GM19023 (cell line): Measurements from ENCODE around the gene DLG2.
"Not testable (repeated sequence)": the region's sequence is repeated elsewhere in the genome, so short reads cannot be mapped to it uniquely, and the experiment has no call there.

ENCODE experiments used
- ATAC-seq: cut with Tn5 transposase; IDR thresholded peaks from one replicate; pipeline ENCODE4 v1.9.1; 2021; ENCODE audit warnings: mild to moderate bottlenecking, moderate library complexity; ENCODE audit not compliant: unreplicated experiment

Gene DLG2

DNA sequence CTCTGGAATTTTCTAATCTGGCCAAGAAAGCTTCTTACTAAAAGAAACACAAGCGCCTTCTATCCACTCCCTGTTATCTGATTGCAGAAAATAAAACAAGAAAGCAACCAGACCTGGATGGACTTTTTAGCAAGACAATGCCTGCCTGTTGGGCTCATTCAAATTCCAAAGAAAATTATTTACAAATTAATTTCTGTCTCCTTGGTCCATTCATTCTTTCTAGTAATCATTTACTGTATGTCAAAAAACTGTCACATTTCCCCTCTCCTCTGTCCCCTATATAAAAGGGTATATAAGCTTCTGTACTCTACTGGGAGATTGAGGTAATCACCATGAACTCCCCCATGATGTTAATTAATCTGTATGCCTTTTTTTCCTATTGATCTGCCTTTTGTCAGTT is 279.9 kb downstream of the DLG2 start:
- no peak for ATAC-seq

DNA sequence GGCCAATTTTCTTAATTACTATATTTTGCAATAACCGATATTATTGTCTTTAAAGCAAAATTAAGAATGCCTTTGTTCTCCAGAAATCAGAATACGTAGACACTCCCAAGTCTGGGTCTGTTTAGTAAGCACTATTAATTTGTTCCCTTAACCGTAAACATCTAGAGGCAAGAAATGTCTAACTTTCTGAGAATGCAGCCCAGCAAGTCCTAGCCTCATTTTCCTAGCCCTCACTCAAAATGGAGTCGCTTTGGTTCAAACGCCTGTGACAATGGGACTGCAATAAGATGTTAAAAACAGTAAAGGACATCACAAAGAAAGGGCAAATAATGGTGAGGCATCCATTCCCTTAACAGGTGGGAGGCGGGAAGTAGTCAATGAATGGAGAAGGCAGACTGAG is 280.7 kb downstream of the DLG2 start:
- ATAC-seq = no peak

DNA sequence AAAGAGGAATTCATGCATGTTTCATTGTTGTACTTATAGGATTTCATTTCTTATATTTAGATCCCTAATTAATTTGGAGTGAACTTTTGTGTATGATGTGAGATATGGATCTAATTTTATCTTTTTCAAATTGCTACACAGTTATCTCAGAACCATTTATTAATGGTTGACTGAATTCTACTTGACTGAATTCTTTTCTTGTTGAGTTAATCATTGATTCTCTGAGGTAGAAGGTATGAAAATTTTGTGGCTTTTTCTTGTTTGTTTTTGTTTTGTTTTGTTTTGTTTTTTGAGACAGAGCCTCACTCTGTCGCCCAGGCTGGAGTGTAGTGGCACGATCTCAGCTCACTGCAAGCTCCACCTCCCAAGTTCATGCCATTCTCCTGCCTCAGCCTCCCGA is 286.3 kb downstream of the DLG2 start:
- not testable (repeated sequence) for ATAC-seq

DNA sequence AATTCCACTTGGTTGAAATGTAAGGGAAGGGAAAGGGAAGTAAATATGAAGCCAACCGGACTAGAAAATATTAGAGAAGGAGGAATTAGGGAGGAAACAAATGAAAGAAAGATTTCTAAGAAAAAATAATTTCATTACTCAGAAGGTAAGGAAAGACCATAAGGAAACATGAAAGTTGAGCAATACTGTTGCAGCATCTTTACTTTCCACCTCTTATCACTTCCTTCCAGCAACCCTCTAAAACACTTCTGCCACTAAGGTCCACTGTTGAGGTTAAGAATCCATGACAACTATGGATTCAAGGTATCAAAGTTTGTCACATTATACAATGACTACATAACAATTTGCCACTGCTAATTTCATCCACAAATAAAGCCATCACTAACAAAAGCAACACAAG is 308.6 kb downstream of the DLG2 start:
- ATAC-seq = no peak

DNA sequence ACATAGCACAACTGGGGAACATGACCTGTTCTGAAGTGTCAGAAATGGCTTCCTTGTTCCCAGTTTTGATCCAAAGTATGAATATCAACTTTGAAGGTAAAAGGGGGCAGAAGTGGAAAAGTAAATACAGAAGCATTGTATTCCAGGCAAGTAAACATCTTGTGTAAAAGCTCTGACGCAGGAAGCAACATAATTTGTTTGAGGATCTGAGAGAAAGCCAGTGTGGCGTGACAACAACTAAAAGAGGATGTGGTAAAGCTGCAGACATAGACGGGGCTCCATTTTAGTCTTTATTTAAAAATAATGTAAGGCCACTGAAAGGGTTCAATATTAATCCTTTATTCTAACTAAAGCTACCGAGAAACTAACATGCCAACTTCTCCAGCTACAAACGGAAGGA is 310.2 kb downstream of the DLG2 start:
- ATAC-seq = peak; percentile 95

DNA sequence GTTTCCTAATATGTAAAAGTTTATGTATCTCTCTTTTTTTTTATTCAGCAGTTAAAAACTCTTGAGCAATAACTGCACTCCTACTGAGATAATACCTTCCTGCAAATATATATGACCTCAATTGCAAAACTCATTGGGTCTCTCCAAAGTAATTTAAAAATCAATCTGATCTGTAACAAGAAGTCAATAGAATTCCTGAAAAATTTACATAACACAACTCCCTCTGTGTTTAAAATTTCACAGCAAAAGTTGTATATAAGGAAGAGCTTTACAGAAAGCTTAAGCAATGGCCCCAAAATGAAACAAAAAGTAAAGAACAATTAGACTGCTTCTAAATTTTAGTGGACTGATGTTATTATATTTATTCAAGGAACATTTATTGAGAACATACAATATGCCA is 313.4 kb downstream of the DLG2 start:
- ATAC-seq = no peak

DNA sequence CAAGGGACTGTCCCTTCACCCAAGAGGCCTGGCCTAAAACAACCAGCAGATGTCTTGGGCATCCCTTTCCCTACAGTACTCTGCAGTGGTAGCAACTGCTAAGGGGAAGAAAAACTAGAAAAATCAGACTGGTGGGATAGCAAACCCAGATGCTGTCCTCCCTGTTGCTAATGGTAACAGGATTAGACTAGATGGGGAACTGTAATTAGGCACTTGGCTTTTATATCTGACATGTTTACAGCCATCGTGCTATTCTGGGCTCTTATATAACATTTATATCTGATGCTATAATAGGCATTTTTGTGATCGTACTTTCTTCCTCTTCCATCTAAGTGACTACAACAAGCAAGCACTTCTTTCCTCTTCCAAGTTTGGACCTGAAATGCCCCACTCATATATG is 316.7 kb downstream of the DLG2 start:
- ATAC-seq = no peak

DNA sequence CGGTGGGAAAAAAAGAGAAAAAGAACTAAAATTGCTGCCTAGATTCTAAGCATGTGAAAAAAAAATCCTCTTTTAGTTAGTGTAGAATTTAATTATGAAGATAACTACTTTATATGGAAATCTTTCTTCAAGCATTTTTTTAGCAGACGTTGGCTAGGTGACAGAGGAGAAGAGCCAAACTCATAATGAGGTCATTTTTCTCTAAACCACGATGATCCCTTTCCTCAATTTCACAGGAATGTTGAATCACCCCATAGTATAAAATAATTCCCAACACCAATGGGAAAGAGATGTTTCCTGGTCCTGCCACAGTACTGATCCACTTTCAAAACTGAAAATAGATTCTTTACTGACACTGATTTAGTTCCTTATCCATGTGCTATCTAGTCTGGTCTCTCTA is 319.8 kb downstream of the DLG2 start:
- no peak for ATAC-seq

DNA sequence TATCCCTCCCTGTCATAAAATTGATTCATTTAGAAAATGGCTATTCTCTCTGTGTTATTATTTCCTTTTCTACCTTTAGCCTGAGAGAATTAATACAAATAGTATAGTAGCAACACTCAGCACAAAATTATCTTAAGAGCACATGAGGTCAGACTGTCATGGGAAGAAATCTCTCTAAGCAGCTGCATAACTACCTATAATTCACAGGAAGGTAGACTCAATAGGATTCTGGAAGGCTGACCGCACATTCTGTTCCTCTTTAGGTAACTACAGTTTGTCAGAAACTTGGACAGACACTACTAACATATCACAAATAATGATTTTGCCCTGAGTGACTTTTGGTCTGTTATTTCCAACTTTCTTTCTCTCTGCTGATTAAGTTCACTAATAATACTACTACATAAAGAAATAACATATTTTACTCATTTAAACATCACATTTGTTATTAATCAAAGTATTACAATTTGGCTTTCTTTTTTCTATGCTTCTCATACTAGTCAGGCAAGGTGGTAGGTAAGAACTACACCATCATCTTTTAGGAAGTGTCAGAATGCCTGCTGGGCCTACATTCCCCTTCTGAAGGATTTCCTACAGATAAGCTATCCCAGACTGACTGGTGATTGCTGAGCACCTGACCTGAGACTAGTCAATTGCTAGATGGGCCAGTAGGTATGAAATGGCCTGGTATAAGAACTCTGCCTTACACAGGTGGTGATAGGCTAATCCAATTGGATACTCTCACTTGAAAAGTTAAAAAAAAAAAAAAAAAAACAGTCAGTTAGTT is 325.1 kb downstream of the DLG2 start:
- no peak for ATAC-seq

DNA sequence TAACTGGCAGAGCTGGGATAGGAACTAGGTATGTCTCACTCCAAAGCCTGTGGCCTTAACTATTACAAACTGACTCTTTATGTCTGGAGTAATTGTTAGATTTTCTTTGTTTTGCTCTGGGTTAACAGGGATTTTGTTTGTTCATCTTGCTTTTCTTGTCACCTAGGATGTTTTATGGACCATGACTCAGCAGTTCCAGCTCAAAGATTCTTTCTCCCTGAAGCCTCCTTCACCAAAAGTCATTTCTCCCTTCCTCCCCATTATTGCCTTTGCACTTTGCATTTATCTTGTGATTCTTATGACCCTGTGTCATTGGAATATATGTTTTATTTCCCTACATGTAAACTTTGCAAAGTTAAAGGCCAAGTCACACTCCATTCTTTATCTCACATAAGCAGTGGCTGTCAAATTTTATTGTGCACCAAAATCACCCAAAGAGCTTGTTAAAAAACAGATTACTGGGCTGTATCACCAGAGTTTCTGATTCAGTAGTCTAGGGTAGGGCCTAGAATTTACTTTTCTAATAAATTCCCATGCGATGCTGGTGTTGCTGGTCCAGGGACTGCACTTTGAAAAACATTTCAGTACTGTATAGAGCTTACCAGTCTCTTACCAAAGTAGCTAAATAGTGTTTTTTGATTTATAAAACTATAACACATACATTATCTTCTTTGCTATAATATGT is 327.7 kb downstream of the DLG2 start:
- ATAC-seq = no peak

DNA sequence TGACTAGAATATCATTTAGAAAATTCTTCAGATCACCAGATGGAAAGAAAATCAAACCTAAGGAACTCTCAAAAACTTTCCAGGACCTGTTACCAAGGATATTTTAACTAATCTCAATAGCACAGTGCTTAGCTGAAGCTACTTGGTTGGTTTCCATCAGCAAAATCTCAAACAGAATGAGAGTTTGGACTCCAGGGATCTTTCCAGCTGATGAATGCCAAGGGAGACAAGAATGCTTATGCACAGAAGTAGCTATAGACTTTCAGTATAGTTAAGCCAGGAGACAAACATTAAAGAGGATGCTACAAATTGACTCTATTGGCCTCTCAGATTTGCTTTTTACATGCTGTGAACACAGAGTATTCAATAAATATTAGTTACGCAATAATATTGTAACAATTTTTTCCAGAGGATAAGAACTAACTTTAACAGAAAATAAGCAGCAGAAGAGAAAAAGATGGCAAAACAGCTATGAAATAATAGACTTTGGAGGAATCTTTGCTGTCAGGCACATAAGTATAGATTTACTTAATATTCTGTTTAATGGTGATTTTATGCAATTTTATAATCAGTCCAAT is 331.4 kb downstream of the DLG2 start:
- no peak for ATAC-seq

DNA sequence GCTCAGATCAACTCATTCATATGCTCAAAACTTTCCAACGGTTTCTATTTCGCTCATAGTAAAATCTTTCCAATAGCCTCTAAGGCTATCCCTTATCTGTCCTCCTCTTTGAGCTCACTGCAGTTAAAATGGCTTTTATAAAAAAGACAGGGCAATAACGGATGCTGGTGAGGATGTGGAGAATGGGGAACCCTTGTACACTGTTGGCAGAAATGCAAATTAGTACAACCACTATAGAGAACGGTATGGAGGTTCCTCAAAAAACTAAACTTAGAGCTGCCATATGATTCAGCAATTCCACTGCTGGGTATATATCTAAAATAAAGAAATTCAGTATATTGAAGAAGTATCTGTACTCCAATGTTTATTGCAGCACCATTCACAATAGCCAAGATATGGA is 345.6 kb downstream of the DLG2 start:
- no peak for ATAC-seq

DNA sequence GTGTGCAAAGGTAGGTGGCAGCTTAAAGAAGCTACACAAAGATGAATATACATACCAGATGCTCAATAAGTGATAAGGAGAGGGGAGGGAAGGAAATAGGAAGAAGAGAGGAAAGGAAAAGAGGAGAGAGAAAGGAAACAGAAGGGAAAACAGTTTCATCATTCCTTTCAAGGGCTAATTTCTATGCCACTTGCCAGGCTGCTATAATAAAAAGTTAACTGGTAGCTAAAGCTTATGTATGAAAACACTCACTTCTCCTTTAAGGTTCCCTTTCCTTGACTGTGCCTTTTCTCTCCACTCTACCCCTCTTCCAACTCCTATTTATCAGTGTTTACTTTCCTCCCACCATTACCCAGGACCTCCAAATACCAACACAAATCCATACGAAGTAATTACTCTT is 347.9 kb downstream of the DLG2 start:
- no peak for ATAC-seq

DNA sequence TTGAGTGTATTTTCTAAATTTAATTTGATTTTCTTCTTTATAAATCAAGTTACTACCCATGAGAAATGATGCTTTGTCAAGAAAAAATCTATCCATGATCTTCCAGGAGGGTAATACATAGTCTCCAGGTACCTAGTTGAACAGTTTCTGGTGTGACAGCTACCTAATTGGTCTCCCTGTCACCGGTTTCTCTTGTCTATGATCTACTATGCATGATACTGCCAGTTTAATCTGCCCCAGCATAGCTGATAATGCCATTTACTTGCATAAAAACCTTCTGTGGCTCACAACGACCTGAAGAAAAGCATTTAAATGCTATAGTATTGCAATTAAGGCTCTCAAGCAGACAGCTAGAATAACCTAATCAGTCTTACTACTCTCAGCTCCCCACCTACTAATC is 349.5 kb downstream of the DLG2 start:
- no peak for ATAC-seq

DNA sequence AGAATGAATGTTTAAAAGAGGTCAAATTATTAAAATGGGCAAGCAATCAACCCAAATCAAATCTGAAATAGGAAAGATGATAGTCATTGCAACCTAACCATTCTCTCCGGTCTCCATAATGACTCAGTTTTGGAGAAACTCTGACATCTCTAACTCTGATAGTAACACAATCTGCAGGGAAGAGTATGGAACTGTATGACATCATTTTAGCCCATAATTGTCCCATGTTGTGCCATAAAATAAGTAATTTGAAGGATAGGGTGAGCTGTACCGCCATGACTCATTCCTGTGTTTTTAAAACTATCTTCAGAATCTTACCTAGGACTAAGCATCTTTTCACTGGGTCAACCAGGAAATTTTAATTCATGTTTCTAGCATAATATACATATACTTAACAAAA is 350.8 kb downstream of the DLG2 start:
- no peak for ATAC-seq

DNA sequence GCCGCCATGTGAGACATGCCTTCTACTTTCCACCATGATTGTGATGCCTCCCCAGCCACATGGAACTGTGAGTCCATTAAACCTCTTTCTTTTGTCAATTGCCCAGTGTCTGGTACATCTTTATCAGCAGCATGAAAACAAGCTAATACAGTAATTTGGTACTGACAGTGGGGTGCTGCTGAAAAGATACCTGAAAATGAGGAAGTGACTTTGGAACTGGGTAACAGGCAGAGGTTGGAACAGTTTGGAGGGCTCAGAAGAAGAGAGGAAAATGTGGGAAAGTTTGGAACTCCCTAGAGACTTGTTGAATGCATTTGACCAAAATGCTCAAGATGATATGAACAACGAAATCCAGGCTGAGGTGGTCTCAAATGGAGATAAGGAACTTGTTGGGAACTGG is 356.8 kb downstream of the DLG2 start:
- ATAC-seq = not testable (repeated sequence)

DNA sequence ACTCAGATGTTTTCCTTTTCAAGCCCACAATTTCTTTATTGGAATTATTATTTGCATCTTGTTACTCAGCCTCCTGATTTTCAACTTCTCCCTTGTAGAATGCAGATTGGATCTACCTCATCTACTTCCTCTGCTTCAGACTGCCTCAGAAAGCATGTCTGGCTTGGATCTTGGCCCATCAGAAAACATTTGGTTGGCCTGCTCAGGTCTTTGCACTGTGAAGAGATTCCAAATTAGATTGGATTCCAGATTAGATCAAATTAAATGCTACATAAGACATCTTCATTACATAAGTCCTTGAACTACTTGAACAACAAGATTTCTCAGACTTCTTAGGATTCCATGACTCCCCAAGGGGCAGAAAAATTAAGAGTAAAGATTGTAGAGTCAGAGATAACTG is 358.0 kb downstream of the DLG2 start:
- no peak for ATAC-seq

DNA sequence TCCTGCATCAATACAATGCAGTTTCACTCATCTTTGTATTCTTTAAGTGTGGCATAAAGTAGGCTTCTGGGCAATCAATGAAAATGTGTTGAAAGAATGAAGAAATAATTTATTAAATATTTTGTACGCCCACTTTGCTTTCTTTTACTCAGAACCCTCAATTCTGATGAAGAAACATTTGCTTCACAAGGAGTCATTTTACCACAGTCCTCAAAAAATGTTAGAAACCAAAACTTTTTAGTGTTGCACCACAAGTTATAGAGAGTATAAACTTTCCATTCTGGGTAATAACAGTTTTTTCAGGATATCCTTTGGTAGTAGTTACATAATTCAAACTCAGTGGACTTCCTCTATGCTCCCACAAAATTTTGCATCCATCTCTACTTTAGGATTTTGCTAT is 360.5 kb downstream of the DLG2 start:
- no peak for ATAC-seq

DNA sequence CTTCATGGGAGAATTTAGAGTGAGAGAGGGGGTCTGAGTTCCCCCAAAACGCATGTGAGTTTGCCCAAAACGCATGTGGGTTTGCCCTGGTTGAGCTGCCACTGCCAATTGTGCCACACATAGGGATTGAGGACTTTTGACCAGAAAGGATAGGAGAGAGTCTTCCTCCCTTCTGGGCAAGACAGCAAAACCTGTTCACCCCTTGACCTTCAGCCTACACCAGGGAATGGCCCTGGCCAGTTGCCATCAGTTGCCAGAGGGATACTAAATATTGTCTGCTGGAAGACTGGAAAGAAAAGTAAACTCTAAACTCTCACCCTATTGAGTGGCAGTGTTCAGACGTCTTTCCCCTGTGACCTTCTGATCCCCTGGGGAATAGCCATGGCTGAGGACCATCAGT is 363.8 kb downstream of the DLG2 start:
- no peak for ATAC-seq

DNA sequence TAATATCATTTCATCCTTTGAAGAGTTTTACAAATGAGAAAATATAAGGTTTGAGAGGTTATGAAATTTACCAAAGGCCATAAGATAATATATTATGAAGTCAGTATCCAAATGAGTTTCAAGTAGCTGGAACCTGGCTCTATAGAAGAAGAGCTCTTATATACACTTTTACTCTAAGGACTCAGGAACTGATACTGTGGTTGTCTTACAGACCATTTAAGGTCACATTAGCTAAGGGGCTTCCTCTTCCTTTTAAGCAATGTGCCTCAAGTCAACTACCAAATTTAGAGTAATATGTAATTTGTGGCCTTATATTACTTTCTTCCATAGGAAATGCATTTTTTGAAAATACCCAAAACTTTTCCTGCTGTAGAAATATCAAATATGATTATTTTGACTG is 369.3 kb downstream of the DLG2 start:
- no peak for ATAC-seq

DNA sequence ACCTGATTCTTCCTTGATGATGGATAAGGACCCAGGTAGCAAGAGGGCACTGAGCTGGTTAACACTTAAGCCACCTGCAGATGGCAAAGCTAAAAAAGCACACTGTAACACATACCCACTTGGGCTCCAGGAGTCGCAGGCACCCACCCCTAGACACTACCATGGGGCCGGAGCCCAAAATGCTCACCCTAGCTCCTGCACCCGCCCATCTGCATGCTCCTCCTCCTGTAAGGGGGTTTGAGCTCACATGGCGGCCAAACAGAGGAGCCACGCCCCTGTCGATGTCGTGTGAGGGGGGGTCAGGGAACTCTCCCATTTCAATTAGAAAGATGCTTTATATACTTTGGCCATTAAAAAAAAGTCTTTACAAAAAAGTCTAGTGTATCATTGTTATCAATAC is 370.7 kb downstream of the DLG2 start:
- no peak for ATAC-seq

DNA sequence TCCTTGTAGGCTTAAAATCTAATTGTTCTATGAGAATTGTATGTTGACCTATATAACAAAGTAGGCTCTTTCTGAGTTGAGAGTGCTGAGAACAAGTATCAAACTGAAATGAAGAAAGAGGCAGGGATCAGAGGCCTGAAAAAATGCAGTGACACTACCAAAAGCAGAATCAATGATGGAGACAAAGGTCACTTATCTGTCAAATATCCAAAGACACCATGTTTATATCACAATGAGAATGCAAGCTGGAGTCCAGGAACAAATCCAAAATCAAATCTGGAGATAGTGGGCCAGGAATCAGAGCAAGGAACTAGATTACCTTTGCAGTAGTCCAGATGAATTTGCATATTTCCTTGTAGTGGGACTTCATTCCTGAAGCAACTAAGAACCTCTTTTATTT is 377.7 kb downstream of the DLG2 start:
- ATAC-seq = no peak
